Erythroblast (primary cell): ENCODE results near the gene ABHD11.

Experiments used
- GATA1 ChIP-seq: IDR thresholded peaks from 2 replicates; pipeline ENCODE4 v1.6.1; 2011; ENCODE audit warnings: low read depth, mild to moderate bottlenecking, control low read depth, low read length, moderate library complexity
- POLR2A ChIP-seq: IDR thresholded peaks from 2 replicates; pipeline ENCODE4 v1.6.1; 2011; ENCODE audit warnings: mild to moderate bottlenecking, low read length

- TF ChIP-seq POLR2A (no peak), GATA1 (no peak)
Measured at GRCh38 chr7:73705551-73705920, 33.1 kb downstream of the ABHD11 start.
